HG02588 (cell line): ENCODE measurements around the gene ANKRD1.

Source experiments
- ATAC-seq: cut with Tn5 transposase; IDR thresholded peaks from one replicate; pipeline ENCODE4 v1.9.1; 2021; ENCODE audit warnings: mild to moderate bottlenecking, moderate library complexity; ENCODE audit not compliant: unreplicated experiment

The ANKRD1 gene

GRCh38 chr10:90865401-90865800 lies 55.5 kb downstream of the ANKRD1 start:
- no peak for ATAC-seq

- ATAC-seq, result no peak
These were observed 57.9 kb downstream of the ANKRD1 start for GRCh38 chr10:90862908-90863514.
